ENCODE results near the gene ANKS1B.

Gene ANKS1B

GRCh38 chr12:98751580-98752115 is 1233.1 kb downstream of the ANKS1B start:
- POLR2A ChIA-PET, result no interaction called here
- Histone ChIP-seq H3K27me3 (replicated peaks in 2 of 5; ENCODE audit: control insufficient read depth in 4 of 5, insufficient read depth in 5 of 5, low read length in 4 of 5) (peaks cover 4 to 25% (median 12%) of the 10 kb centered on the region in 5 experiments), H3K4me3 (ENCODE audit: control insufficient read depth in 1 of 7, extremely low read depth in 1 of 7, insufficient read depth in 4 of 7, low read depth in 2 of 7, low read length in 6 of 7) (no peak overlapping the region), H3K36me3 (ENCODE audit: control insufficient read depth in 4 of 4, insufficient read depth in 4 of 4, low read length in 3 of 4) (no peaks in the 10 kb centered on the region), H3K9me3 (ENCODE audit: control extremely low read depth in 1 of 5, control insufficient read depth in 4 of 5, insufficient read depth in 2 of 5, low read depth in 1 of 5, low read length in 4 of 5) (no peaks in the 10 kb centered on the region), H3K4me1 (ENCODE audit: control extremely low read depth in 1 of 4, control insufficient read depth in 4 of 4, insufficient read depth in 4 of 4, low read length in 3 of 4) (no peaks in the 10 kb centered on the region), H3K27ac (ENCODE audit: insufficient read depth in 1 of 2, low read depth in 1 of 2, low read length in 2 of 2, poor library complexity in 1 of 2, severe bottlenecking in 2 of 2) (no peak overlapping the region)
- no peak for DNase-seq
- CTCF ChIA-PET, result interaction anchor here (1.3 kb wide), 1 partner anchor 11 kb away, joined by 4 read pairs; no protein-coding TSS in a partner anchor
- WGBS (ENCODE audit: insufficient coverage), result 96% methylated on average over 3 of the region's 4 CpGs

- CTCF ChIA-PET, result no interaction called here
- POLR2A ChIA-PET, result no interaction called here
- no peak for DNase-seq
- Histone ChIP-seq H3K9me3 (ENCODE audit: control extremely low read depth in 1 of 5, control insufficient read depth in 4 of 5, insufficient read depth in 2 of 5, low read depth in 1 of 5, low read length in 4 of 5) (no peaks in the 10 kb centered on the region), H3K4me3 (ENCODE audit: control insufficient read depth in 1 of 7, extremely low read depth in 1 of 7, insufficient read depth in 4 of 7, low read depth in 2 of 7, low read length in 6 of 7) (no peak overlapping the region), H3K36me3 (ENCODE audit: control insufficient read depth in 4 of 4, insufficient read depth in 4 of 4, low read length in 3 of 4) (no peaks in the 10 kb centered on the region), H3K27me3 (replicated peaks in 2 of 5; ENCODE audit: control insufficient read depth in 4 of 5, insufficient read depth in 5 of 5, low read length in 4 of 5) (peaks cover 6 to 36% (median 21%) of the 10 kb centered on the region in 5 experiments), H3K4me1 (ENCODE audit: control extremely low read depth in 1 of 4, control insufficient read depth in 4 of 4, insufficient read depth in 4 of 4, low read length in 3 of 4) (peaks cover 0 to 9% (median 6%) of the 10 kb centered on the region in 4 experiments), H3K27ac (ENCODE audit: insufficient read depth in 1 of 2, low read depth in 1 of 2, low read length in 2 of 2, poor library complexity in 1 of 2, severe bottlenecking in 2 of 2) (no peak overlapping the region)
- 85% methylated on average over 9 of the region's 9 CpGs for WGBS (ENCODE audit: insufficient coverage)
Observed at GRCh38 chr12:98750511-98750910, 1234.2 kb downstream of the ANKS1B start.

- H3K4me3 ChIP-seq (ENCODE audit: control insufficient read depth in 1 of 7, extremely low read depth in 1 of 7, insufficient read depth in 4 of 7, low read depth in 2 of 7, low read length in 6 of 7), result no peak overlapping the region
- ChIA-PET CTCF (interaction anchor here (1.5 kb wide), 1 partner anchor 10 kb away, joined by 4 read pairs; no protein-coding TSS in a partner anchor), POLR2A (no interaction called here)
- H3K9me3 ChIP-seq (ENCODE audit: control extremely low read depth in 1 of 5, control insufficient read depth in 4 of 5, insufficient read depth in 2 of 5, low read depth in 1 of 5, low read length in 4 of 5), result no peaks in the 10 kb centered on the region
- no peak overlapping the region for H3K27ac ChIP-seq (ENCODE audit: insufficient read depth in 1 of 2, low read depth in 1 of 2, low read length in 2 of 2, poor library complexity in 1 of 2, severe bottlenecking in 2 of 2)
- DNase-seq, result no peak
- H3K36me3 ChIP-seq (ENCODE audit: control insufficient read depth in 4 of 4, insufficient read depth in 4 of 4, low read length in 3 of 4), result no peaks in the 10 kb centered on the region
- peaks cover 8 to 46% (median 19%) of the 10 kb centered on the region in 5 experiments for H3K27me3 ChIP-seq (replicated peaks in 2 of 5; ENCODE audit: control insufficient read depth in 4 of 5, insufficient read depth in 5 of 5, low read length in 4 of 5)
- 93% methylated on average over 2 of the region's 3 CpGs for WGBS (ENCODE audit: insufficient coverage)
- peaks cover 0 to 12% (median 9%) of the 10 kb centered on the region in 4 experiments for H3K4me1 ChIP-seq (ENCODE audit: control extremely low read depth in 1 of 4, control insufficient read depth in 4 of 4, insufficient read depth in 4 of 4, low read length in 3 of 4)
Observed at GRCh38 chr12:98748463-98748862, 1236.3 kb downstream of the ANKS1B start.

- peak; percentile 14 to 47 (median 18) for DNase-seq
- WGBS (ENCODE audit: insufficient coverage), result 7% methylated on average over 54 of the region's 54 CpGs
- peaks cover 12 to 64% (median 23%) of the 10 kb centered on the region in 5 experiments for H3K27me3 ChIP-seq (replicated peaks in 2 of 5; ENCODE audit: control insufficient read depth in 4 of 5, insufficient read depth in 5 of 5, low read length in 4 of 5)
- ChIA-PET CTCF (no interaction called here), POLR2A (no interaction called here)
- H3K36me3 ChIP-seq (ENCODE audit: control insufficient read depth in 4 of 4, insufficient read depth in 4 of 4, low read length in 3 of 4), result no peaks in the 10 kb centered on the region
- H3K4me3 ChIP-seq (ENCODE audit: control insufficient read depth in 1 of 7, extremely low read depth in 1 of 7, insufficient read depth in 4 of 7, low read depth in 2 of 7, low read length in 6 of 7), result peak overlapping the region; percentile 19 to 81 (median 66)
- H3K4me1 ChIP-seq (ENCODE audit: control extremely low read depth in 1 of 4, control insufficient read depth in 4 of 4, insufficient read depth in 4 of 4, low read length in 3 of 4), result peaks cover 0 to 12% (median 9%) of the 10 kb centered on the region in 4 experiments
- H3K9me3 ChIP-seq (ENCODE audit: control extremely low read depth in 1 of 5, control insufficient read depth in 4 of 5, insufficient read depth in 2 of 5, low read depth in 1 of 5, low read length in 4 of 5), result peaks cover 0 to 2% (median 0%) of the 10 kb centered on the region in 5 experiments
- H3K27ac ChIP-seq (ENCODE audit: insufficient read depth in 1 of 2, low read depth in 1 of 2, low read length in 2 of 2, poor library complexity in 1 of 2, severe bottlenecking in 2 of 2), result no peak overlapping the region
Observed at GRCh38 chr12:98745578-98746391, 1239.0 kb downstream of the ANKS1B start.

- POLR2A ChIA-PET, result no interaction called here
- CTCF ChIA-PET, result no interaction called here
- H3K4me1 ChIP-seq (ENCODE audit: control extremely low read depth in 1 of 4, control insufficient read depth in 4 of 4, insufficient read depth in 4 of 4, low read length in 3 of 4), result peaks cover 0 to 12% (median 9%) of the 10 kb centered on the region in 4 experiments
- H3K27ac ChIP-seq (ENCODE audit: insufficient read depth in 1 of 2, low read depth in 1 of 2, low read length in 2 of 2, poor library complexity in 1 of 2, severe bottlenecking in 2 of 2), result no peak overlapping the region
- peaks cover 0 to 3% (median 0%) of the 10 kb centered on the region in 5 experiments for H3K9me3 ChIP-seq (ENCODE audit: control extremely low read depth in 1 of 5, control insufficient read depth in 4 of 5, insufficient read depth in 2 of 5, low read depth in 1 of 5, low read length in 4 of 5)
- peaks cover 12 to 65% (median 25%) of the 10 kb centered on the region in 5 experiments for H3K27me3 ChIP-seq (replicated peaks in 2 of 5; ENCODE audit: control insufficient read depth in 4 of 5, insufficient read depth in 5 of 5, low read length in 4 of 5)
- WGBS (ENCODE audit: insufficient coverage), result no CpG with 5 or more reads among the region's 3 CpGs
- H3K36me3 ChIP-seq (ENCODE audit: control insufficient read depth in 4 of 4, insufficient read depth in 4 of 4, low read length in 3 of 4), result no peaks in the 10 kb centered on the region
- no peak for DNase-seq
- no peak overlapping the region for H3K4me3 ChIP-seq (ENCODE audit: control insufficient read depth in 1 of 7, extremely low read depth in 1 of 7, insufficient read depth in 4 of 7, low read depth in 2 of 7, low read length in 6 of 7)
Observed at GRCh38 chr12:98744680-98745079, 1240.1 kb downstream of the ANKS1B start.

- Histone ChIP-seq H3K9me3 (ENCODE audit: control extremely low read depth in 1 of 5, control insufficient read depth in 4 of 5, insufficient read depth in 2 of 5, low read depth in 1 of 5, low read length in 4 of 5) (peaks cover 0 to 3% (median 0%) of the 10 kb centered on the region in 5 experiments), H3K4me3 (ENCODE audit: control insufficient read depth in 1 of 7, extremely low read depth in 1 of 7, insufficient read depth in 4 of 7, low read depth in 2 of 7, low read length in 6 of 7) (no peak overlapping the region), H3K27me3 (replicated peaks in 2 of 5; ENCODE audit: control insufficient read depth in 4 of 5, insufficient read depth in 5 of 5, low read length in 4 of 5) (peaks cover 12 to 53% (median 25%) of the 10 kb centered on the region in 5 experiments), H3K36me3 (ENCODE audit: control insufficient read depth in 4 of 4, insufficient read depth in 4 of 4, low read length in 3 of 4) (no peaks in the 10 kb centered on the region), H3K4me1 (ENCODE audit: control extremely low read depth in 1 of 4, control insufficient read depth in 4 of 4, insufficient read depth in 4 of 4, low read length in 3 of 4) (peaks cover 0 to 12% (median 9%) of the 10 kb centered on the region in 4 experiments), H3K27ac (ENCODE audit: insufficient read depth in 1 of 2, low read depth in 1 of 2, low read length in 2 of 2, poor library complexity in 1 of 2, severe bottlenecking in 2 of 2) (no peak overlapping the region)
- POLR2A ChIA-PET, result no interaction called here
- peak; percentile 18 to 44 (median 38) for DNase-seq
- CTCF ChIA-PET, result interaction anchor here (1.2 to 2.9 kb wide), 5 partner anchors 15 to 44 kb away, joined by 3 to 10 read pairs (median 3); no protein-coding TSS in a partner anchor
- 0% methylated on average over 1 of the region's 4 CpGs for WGBS (ENCODE audit: insufficient coverage)
Observed at GRCh38 chr12:98743362-98743953, 1241.3 kb downstream of the ANKS1B start.
